Endothelial cell of umbilical vein (primary cell): ENCODE results near the gene CPPED1.

Source experiments
- JUN ChIP-seq: IDR thresholded peaks from 2 replicates; pipeline ENCODE4 v1.6.1; 2011; ENCODE audit warnings: borderline replicate concordance, low read depth; ENCODE audit not compliant: insufficient read length, insufficient read depth
- TF ChIP-seq, protein P1 (sequence below), 2 donors: IDR thresholded peaks; 1 replicate in 1 of 2; 2 replicates in 1 of 2; pipeline ENCODE4 v1.5.1; 2011; ENCODE audit warnings: low read length in 2 of 2, mild to moderate bottlenecking in 2 of 2, moderate library complexity in 2 of 2, control low read depth in 1 of 2, inconsistent platforms in 1 of 2, low read depth in 1 of 2; ENCODE audit not compliant: insufficient read depth in 1 of 2; ENCODE audit errors: extremely low read depth in 1 of 2

DNA sequence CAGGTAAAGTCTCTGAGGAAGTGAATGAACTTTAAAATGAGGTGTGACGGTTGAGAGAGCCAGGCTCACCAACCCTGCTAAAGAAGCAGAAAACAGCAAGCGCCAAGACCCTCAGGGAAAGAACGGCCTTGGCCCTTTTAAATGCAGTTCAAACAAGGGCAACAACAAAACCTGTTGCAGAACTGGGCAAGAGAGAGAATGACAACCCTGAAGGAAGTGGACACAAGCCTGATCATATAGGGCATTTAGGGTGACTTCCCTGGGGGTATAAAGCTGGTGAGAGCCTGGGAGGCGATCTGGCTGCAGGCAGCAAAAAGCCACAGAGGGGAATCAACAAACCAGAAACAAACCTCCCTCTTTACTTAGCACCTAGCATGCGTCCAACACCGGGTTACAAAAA, 1.0 kb downstream of the CPPED1 start:
- TF ChIP-seq JUN, result no peak
- TF ChIP-seq, protein P1, sequence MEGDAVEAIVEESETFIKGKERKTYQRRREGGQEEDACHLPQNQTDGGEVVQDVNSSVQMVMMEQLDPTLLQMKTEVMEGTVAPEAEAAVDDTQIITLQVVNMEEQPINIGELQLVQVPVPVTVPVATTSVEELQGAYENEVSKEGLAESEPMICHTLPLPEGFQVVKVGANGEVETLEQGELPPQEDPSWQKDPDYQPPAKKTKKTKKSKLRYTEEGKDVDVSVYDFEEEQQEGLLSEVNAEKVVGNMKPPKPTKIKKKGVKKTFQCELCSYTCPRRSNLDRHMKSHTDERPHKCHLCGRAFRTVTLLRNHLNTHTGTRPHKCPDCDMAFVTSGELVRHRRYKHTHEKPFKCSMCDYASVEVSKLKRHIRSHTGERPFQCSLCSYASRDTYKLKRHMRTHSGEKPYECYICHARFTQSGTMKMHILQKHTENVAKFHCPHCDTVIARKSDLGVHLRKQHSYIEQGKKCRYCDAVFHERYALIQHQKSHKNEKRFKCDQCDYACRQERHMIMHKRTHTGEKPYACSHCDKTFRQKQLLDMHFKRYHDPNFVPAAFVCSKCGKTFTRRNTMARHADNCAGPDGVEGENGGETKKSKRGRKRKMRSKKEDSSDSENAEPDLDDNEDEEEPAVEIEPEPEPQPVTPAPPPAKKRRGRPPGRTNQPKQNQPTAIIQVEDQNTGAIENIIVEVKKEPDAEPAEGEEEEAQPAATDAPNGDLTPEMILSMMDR (IDR thresholded peaks at IDR 0.05; ENCODE audit: extremely low read depth in 1 of 2, insufficient read depth in 1 of 2, low read depth in 1 of 2, low read length in 2 of 2), result no peak
